ENCODE data around the gene C20orf204. TPM values are rescaled to one million over a fixed set of nuclear protein-coding genes. Genes with fewer than 3 reads are reported as not detected.

The C20orf204 gene
- total RNA-seq, 2 experiments from 2014 or later, result 9.7 to 9.8 TPM

GRCh38 chr20:64049878-64050260 lies 13.9 kb downstream of the C20orf204 start:
- Mint-ChIP-seq H3K27me3 (peaks cover 28% of the 10 kb centered on the region), H3K4me1 (peaks cover 13% of the 10 kb centered on the region)
- POLR2A ChIA-PET, result no interaction called here

GRCh38 chr20:64050261-64051032 lies 14.5 kb downstream of the C20orf204 start:
- DNase-seq, result no peak
- H3K27me3 Mint-ChIP-seq, result peaks cover 28% of the 10 kb centered on the region
- POLR2A ChIA-PET, result interaction anchor here (0.6 to 1.2 kb wide), 2 partner anchors 15 to 64 kb away, joined by 3 to 4 read pairs; partner anchors contain the start of gene C20orf204
- ATAC-seq (ENCODE audit: low read depth), result no peak
- H3K4me3 Mint-ChIP-seq, result peak overlapping the region; percentile 30
- H3K27ac Mint-ChIP-seq, result no peak overlapping the region
- H3K36me3 Mint-ChIP-seq, result no peaks in the 10 kb centered on the region
- H3K4me1 Mint-ChIP-seq, result peaks cover 16% of the 10 kb centered on the region
- no peaks in the 10 kb centered on the region for H3K9me3 Mint-ChIP-seq

More at GRCh38 chr20:64049878-64050260, 13.9 kb downstream of the C20orf204 start:
- ATAC-seq (ENCODE audit: low read depth), result no peak
- Mint-ChIP-seq H3K36me3 (no peaks in the 10 kb centered on the region), H3K27ac (no peak overlapping the region), H3K4me3 (peak overlapping the region; percentile 30), H3K9me3 (no peaks in the 10 kb centered on the region)
- no peak for DNase-seq

- H3K4me1 Mint-ChIP-seq, result peaks cover 12% of the 10 kb centered on the region
- H3K36me3 Mint-ChIP-seq, result no peaks in the 10 kb centered on the region
- H3K27me3 Mint-ChIP-seq, result peaks cover 26% of the 10 kb centered on the region
- ATAC-seq (ENCODE audit: low read depth) (no peak), DNase-seq (no peak)
- no peak overlapping the region for H3K4me3 Mint-ChIP-seq
- POLR2A ChIA-PET, result interaction anchor here (0.6 to 4.7 kb wide), 3 partner anchors 11 to 64 kb away, joined by 3 to 23 read pairs (median 4); partner anchors contain the start of gene C20orf204
- no peaks in the 10 kb centered on the region for H3K9me3 Mint-ChIP-seq
- no peak overlapping the region for H3K27ac Mint-ChIP-seq
Measured at GRCh38 chr20:64051033-64051452, 15.1 kb downstream of the C20orf204 start.

GRCh38 chr20:64051561-64052325 lies 15.8 kb downstream of the C20orf204 start:
- POLR2A ChIA-PET, result interaction anchor here (1.2 to 4.7 kb wide), 4 partner anchors 9 to 26 kb away, joined by 4 to 23 read pairs (median 5); partner anchors contain the start of gene TCEA2
- Mint-ChIP-seq H3K27me3 (peaks cover 20% of the 10 kb centered on the region), H3K27ac (no peak overlapping the region), H3K4me3 (no peak overlapping the region), H3K4me1 (peaks cover 7% of the 10 kb centered on the region), H3K9me3 (no peaks in the 10 kb centered on the region), H3K36me3 (no peaks in the 10 kb centered on the region)
- DNase-seq (no peak), ATAC-seq (ENCODE audit: low read depth) (no peak)

GRCh38 chr20:64052326-64052722 lies 16.3 kb downstream of the C20orf204 start:
- POLR2A ChIA-PET, result interaction anchor here (1.2 to 4.7 kb wide), 4 partner anchors 8 to 26 kb away, joined by 4 to 23 read pairs (median 5); partner anchors contain the start of gene TCEA2
- Mint-ChIP-seq H3K4me1 (peaks cover 7% of the 10 kb centered on the region), H3K4me3 (no peak overlapping the region), H3K27me3 (peaks cover 16% of the 10 kb centered on the region), H3K36me3 (no peaks in the 10 kb centered on the region), H3K9me3 (no peaks in the 10 kb centered on the region), H3K27ac (no peak overlapping the region)
- no peak for DNase-seq
- ATAC-seq (ENCODE audit: low read depth), result no peak

GRCh38 chr20:64052987-64053840 lies 17.2 kb downstream of the C20orf204 start:
- Mint-ChIP-seq H3K36me3 (no peaks in the 10 kb centered on the region), H3K4me3 (no peak overlapping the region), H3K9me3 (no peaks in the 10 kb centered on the region), H3K27ac (no peak overlapping the region), H3K4me1 (peaks cover 10% of the 10 kb centered on the region), H3K27me3 (peaks cover 11% of the 10 kb centered on the region)
- DNase-seq, result no peak
- ATAC-seq (ENCODE audit: low read depth), result no peak
- POLR2A ChIA-PET, result interaction anchor here (0.6 to 4.7 kb wide), 6 partner anchors 7 to 141 kb away, joined by 3 to 26 read pairs (median 5); partner anchors contain the start of gene TCEA2

GRCh38 chr20:64053841-64054661 lies 18.1 kb downstream of the C20orf204 start:
- no peaks in the 10 kb centered on the region for H3K9me3 Mint-ChIP-seq
- POLR2A ChIA-PET, result interaction anchor here (0.6 to 4.7 kb wide), 4 partner anchors 10 to 142 kb away, joined by 3 to 26 read pairs (median 14); no protein-coding TSS in a partner anchor
- ATAC-seq (ENCODE audit: low read depth) (no peak), DNase-seq (no peak)
- no peak overlapping the region for H3K4me3 Mint-ChIP-seq
- H3K27ac Mint-ChIP-seq, result no peak overlapping the region
- no peaks in the 10 kb centered on the region for H3K36me3 Mint-ChIP-seq
- peaks cover 9% of the 10 kb centered on the region for H3K27me3 Mint-ChIP-seq
- peaks cover 10% of the 10 kb centered on the region for H3K4me1 Mint-ChIP-seq

- Mint-ChIP-seq H3K27ac (peak overlapping the region; percentile 60), H3K9me3 (no peaks in the 10 kb centered on the region), H3K4me1 (peaks cover 12% of the 10 kb centered on the region), H3K36me3 (no peaks in the 10 kb centered on the region), H3K27me3 (peaks cover 5% of the 10 kb centered on the region), H3K4me3 (no peak overlapping the region)
- POLR2A ChIA-PET, result interaction anchor here (0.7 to 4.7 kb wide), 4 partner anchors 15 to 74 kb away, joined by 3 to 23 read pairs (median 4); partner anchors contain the start of gene RGS19
- ATAC-seq (ENCODE audit: low read depth) (no peak), DNase-seq (no peak)
Measured at GRCh38 chr20:64055396-64055892, 19.5 kb downstream of the C20orf204 start.

- H3K9me3 Mint-ChIP-seq, result no peaks in the 10 kb centered on the region
- POLR2A ChIA-PET, result interaction anchor here (1.2 to 2.8 kb wide), 4 partner anchors 15 to 76 kb away, joined by 3 to 16 read pairs (median 10); partner anchors contain the start of genes PRPF6, RGS19 and SAMD10
- H3K27me3 Mint-ChIP-seq, result peaks cover 5% of the 10 kb centered on the region
- ATAC-seq (ENCODE audit: low read depth) (no peak), DNase-seq (no peak)
- no peaks in the 10 kb centered on the region for H3K36me3 Mint-ChIP-seq
- H3K4me3 Mint-ChIP-seq, result no peak overlapping the region
- peaks cover 12% of the 10 kb centered on the region for H3K4me1 Mint-ChIP-seq
- H3K27ac Mint-ChIP-seq, result no peak overlapping the region
Measured at GRCh38 chr20:64055893-64056638, 20.1 kb downstream of the C20orf204 start.

GRCh38 chr20:64056639-64056888 lies 20.6 kb downstream of the C20orf204 start:
- POLR2A ChIA-PET, result interaction anchor here (2.0 to 2.8 kb wide), 3 partner anchors 16 to 76 kb away, joined by 8 to 16 read pairs (median 12); partner anchors contain the start of genes PRPF6 and SAMD10
- Mint-ChIP-seq H3K9me3 (no peaks in the 10 kb centered on the region), H3K36me3 (no peaks in the 10 kb centered on the region), H3K27ac (peak overlapping the region; percentile 90), H3K4me1 (peaks cover 12% of the 10 kb centered on the region), H3K27me3 (peaks cover 5% of the 10 kb centered on the region), H3K4me3 (no peak overlapping the region)
- ATAC-seq (ENCODE audit: low read depth), result no peak
- no peak for DNase-seq

GRCh38 chr20:64056889-64057627 lies 21.1 kb downstream of the C20orf204 start:
- POLR2A ChIA-PET, result interaction anchor here (0.8 to 2.8 kb wide), 6 partner anchors 15 to 77 kb away, joined by 3 to 16 read pairs (median 6); partner anchors contain the start of genes OPRL1, PRPF6, RGS19 and SAMD10
- no peaks in the 10 kb centered on the region for H3K9me3 Mint-ChIP-seq

More at GRCh38 chr20:64056889-64057627, 21.1 kb downstream of the C20orf204 start:
- H3K4me1 Mint-ChIP-seq, result peaks cover 13% of the 10 kb centered on the region
- DNase-seq (no peak), ATAC-seq (ENCODE audit: low read depth) (peak; percentile 62)
- H3K36me3 Mint-ChIP-seq, result no peaks in the 10 kb centered on the region
- peaks cover 3% of the 10 kb centered on the region for H3K27me3 Mint-ChIP-seq
- H3K4me3 Mint-ChIP-seq, result peak overlapping the region; percentile 82
- peak overlapping the region; percentile 90 for H3K27ac Mint-ChIP-seq

Measured in activated naive CD8-positive, alpha-beta T cell treated with anti-CD3 and anti-CD28 coated beads, Interleukin-2, amount 10 ng/mL, durations not matched to agents 7 days and 5 days (primary cell).